Cardiac muscle cell (in vitro differentiated cells and primary cell): Measurements from ENCODE around the gene DGKI. TPM values are rescaled to one million over a fixed set of nuclear protein-coding genes. Genes with fewer than 3 reads are reported as not detected.

Source experiments
- DNase-seq, 2 donors: peaks; one replicate each; pipeline versions ENCODE4 v3.0.0 to v3.0.0-alpha.2; 2010 to 2017; ENCODE audit warnings: low read depth in 1 of 2, low spot score in 1 of 2
- H3K27ac ChIP-seq: fragments of 200-600 bp; sonication (generic); 2 replicates; pipeline ENCODE4 v1.5.1; 2016
- H3K27me3 ChIP-seq: fragments of 200-600 bp; sonication (generic); 2 replicates; pipeline ENCODE4 v1.6.0; 2016; ENCODE audit warnings: control low read depth
- H3K36me3 ChIP-seq: fragments of 200-600 bp; sonication (generic); 2 replicates; pipeline ENCODE4 v1.5.1; 2016; ENCODE audit warnings: control low read depth
- H3K4me1 ChIP-seq: fragments of 200-600 bp; sonication (generic); 2 replicates; pipeline ENCODE4 v1.8.1; 2017; ENCODE audit warnings: low read depth, mild to moderate bottlenecking, mixed run types
- H3K4me3 ChIP-seq: fragments of 200-600 bp; sonication (generic); 2 replicates; pipeline ENCODE4 v1.5.1; 2016; ENCODE audit warnings: mild to moderate bottlenecking
- H3K9me3 ChIP-seq: fragments of 200-600 bp; sonication (generic); 2 replicates; pipeline ENCODE4 v1.5.1; 2017; ENCODE audit warnings: low read depth, mild to moderate bottlenecking, control low read depth
- polyA plus RNA-seq: library from polyadenylated mRNA; unstranded; fragments of >200 nt; fragmentation: Nextera tagmentation; extraction: Ambion mirVana; gene quantifications from 2 replicates; pipeline ENCODE4 v1.2.1, GENCODE V29; 2016
- total RNA-seq: library from RNA; depleted of rRNA; stranded (reverse); fragments of >200 nt; gene quantifications from 2 replicates; pipeline ENCODE4 v1.2.3, GENCODE V29; 2016
- TF ChIP-seq, protein P1 (sequence below): IDR thresholded peaks from 2 replicates; pipeline ENCODE4 v1.5.1; 2012; ENCODE audit warnings: low read depth, mild to moderate bottlenecking, low read length

DGKI gene
- total and polyA plus RNA-seq, 2 experiments from 2014 or later = 35.0 to 52.7 TPM

DNA sequence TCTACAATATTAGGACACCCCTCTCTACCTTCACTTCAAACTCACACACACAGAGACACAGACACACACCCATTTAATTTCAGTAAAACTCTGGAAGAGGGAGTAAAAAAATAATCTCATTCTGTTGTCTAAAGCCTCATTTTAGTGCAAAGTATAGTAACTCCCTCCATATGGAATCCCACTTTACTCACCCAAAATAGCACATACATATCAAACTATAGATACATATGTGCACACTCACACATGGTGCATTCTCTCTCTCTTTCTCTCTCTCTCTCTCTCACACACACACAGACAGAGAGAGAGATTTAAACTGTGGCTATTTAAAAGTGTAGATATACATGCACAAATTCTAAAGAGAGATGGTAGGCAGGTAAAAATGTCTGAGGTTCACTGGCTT, 323.6 kb downstream of the DGKI start:
- no peak for DNase-seq
- TF ChIP-seq, protein P1, sequence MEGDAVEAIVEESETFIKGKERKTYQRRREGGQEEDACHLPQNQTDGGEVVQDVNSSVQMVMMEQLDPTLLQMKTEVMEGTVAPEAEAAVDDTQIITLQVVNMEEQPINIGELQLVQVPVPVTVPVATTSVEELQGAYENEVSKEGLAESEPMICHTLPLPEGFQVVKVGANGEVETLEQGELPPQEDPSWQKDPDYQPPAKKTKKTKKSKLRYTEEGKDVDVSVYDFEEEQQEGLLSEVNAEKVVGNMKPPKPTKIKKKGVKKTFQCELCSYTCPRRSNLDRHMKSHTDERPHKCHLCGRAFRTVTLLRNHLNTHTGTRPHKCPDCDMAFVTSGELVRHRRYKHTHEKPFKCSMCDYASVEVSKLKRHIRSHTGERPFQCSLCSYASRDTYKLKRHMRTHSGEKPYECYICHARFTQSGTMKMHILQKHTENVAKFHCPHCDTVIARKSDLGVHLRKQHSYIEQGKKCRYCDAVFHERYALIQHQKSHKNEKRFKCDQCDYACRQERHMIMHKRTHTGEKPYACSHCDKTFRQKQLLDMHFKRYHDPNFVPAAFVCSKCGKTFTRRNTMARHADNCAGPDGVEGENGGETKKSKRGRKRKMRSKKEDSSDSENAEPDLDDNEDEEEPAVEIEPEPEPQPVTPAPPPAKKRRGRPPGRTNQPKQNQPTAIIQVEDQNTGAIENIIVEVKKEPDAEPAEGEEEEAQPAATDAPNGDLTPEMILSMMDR = no peak
- Histone ChIP-seq H3K36me3 (no peaks in the 10 kb centered on the region), H3K9me3 (no peaks in the 10 kb centered on the region), H3K4me1 (peaks cover 11% of the 10 kb centered on the region), H3K27me3 (no peaks in the 10 kb centered on the region), H3K4me3 (no peak overlapping the region), H3K27ac (no peak overlapping the region)

DNA sequence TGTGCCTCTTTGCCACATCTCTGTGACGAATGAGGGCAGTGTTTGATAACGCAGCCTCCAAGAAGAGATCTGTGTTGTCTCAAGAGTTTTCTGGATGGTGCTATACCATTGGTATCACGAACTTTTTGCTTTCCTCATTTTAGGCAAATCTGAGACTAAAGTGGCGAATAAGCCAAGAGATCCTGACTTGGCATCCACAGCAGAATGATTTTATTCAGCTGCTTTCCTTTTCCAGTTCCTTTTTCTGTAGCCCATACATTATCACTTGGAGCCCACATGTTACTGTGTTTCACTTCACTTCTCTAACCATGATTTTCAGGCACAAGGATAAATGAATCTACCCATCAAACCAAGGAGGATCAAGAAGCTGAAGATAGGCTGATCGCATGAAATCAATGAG, 325.3 kb downstream of the DGKI start:
- peaks cover 11% of the 10 kb centered on the region for H3K4me1 ChIP-seq
- H3K27ac ChIP-seq = no peak overlapping the region
- H3K4me3 ChIP-seq = no peak overlapping the region
- DNase-seq = no peak
- H3K27me3 ChIP-seq = no peaks in the 10 kb centered on the region
- TF ChIP-seq, protein P1 = no peak
- no peaks in the 10 kb centered on the region for H3K36me3 ChIP-seq
- H3K9me3 ChIP-seq = no peaks in the 10 kb centered on the region

DNA sequence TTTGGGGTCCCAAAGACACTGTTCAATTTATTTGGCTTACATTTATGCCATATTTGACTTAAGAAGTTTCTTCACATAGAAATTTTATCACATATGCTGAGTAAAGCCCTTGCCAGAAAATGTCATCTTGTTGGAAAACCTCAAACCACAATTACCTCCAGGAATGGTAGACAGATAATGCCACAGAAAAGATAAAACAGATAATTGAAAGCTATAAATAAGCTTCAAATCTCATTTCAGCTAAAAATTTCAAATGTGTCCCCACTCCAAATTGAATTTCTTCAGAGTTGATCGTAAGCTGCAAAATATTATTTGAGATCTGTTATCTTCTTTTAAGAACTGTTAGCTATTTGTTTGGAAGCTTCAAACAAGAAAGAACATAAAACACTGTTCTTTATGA, 326.8 kb downstream of the DGKI start:
- no peaks in the 10 kb centered on the region for H3K9me3 ChIP-seq
- H3K4me3 ChIP-seq = no peak overlapping the region
- no peaks in the 10 kb centered on the region for H3K36me3 ChIP-seq
- H3K4me1 ChIP-seq = peaks cover 11% of the 10 kb centered on the region
- DNase-seq = peak in 1 of 2 donors; percentile 42
- no peak overlapping the region for H3K27ac ChIP-seq
- TF ChIP-seq, protein P1 = no peak
- no peaks in the 10 kb centered on the region for H3K27me3 ChIP-seq

DNA sequence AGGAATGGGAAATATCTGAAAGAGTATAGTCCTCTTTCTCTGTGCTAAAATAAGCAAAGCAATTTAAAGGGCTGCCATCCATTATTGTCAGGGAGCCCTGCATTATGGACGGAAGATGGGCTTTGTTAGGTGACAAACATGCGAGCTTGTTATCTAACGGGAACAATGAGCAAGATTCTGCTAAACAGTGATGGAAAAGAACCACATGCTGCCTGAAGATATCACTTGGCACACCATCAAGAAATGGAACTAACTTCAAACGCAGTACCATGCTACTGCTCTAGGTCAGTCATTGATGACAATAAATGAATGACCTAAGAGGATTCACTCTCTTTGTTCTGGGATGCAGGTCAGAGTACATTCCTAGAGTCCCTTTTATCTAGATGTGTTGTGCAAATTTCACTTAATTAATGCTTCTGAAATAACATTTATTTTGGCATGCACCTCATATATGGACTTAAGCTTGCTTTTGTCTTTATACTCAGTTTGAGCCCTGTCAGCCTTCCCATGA, 327.5 kb downstream of the DGKI start:
- peak in 1 of 2 donors; percentile 11 for DNase-seq
- Histone ChIP-seq H3K27me3 (no peaks in the 10 kb centered on the region), H3K36me3 (no peaks in the 10 kb centered on the region), H3K4me3 (no peak overlapping the region), H3K27ac (peak overlapping the region; percentile 13), H3K4me1 (peaks cover 11% of the 10 kb centered on the region), H3K9me3 (no peaks in the 10 kb centered on the region)
- TF ChIP-seq, protein P1 = no peak

DNA sequence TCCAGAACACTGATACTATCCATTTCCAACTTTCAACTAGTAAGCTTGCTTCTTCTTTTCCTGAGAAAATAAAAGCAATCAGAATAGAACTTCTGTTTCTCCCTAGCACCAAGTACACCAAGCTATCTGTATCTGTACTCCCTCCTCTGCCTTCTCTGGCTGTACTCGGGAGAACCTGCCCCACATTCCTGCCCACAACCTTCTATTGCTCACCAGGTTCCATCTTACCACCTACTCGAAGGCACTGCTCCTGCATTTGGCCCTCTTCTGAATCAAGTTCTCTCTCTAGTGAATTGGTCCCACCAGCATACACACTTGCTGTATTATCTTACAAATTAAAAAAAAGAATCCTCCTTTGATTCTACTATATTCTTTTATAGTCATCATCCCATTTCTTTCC, 333.7 kb downstream of the DGKI start:
- Histone ChIP-seq H3K36me3 (no peaks in the 10 kb centered on the region), H3K4me3 (no peak overlapping the region), H3K27me3 (no peaks in the 10 kb centered on the region), H3K27ac (no peak overlapping the region), H3K9me3 (no peaks in the 10 kb centered on the region), H3K4me1 (peaks cover 6% of the 10 kb centered on the region)
- no peak for DNase-seq
- TF ChIP-seq, protein P1 = no peak

DNA sequence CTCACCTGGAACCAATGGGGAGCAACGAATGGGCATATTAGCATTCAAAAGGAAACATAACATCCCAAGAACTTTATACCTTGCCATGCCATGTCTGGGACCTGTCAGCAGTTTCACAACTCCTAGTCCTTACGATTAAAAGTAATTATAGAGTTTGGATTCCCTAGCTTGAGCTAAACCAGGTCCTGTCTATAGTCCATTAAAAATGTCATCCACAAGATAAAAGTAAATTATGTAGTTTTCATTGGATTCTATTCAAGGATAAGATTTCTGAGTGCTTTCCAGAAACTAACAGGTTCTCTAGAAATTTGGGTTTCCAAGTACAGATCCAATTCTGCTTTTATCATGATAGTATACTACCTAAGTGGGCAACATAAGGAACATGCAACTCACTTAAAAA, 339.7 kb downstream of the DGKI start:
- H3K27ac ChIP-seq = no peak overlapping the region
- no peaks in the 10 kb centered on the region for H3K9me3 ChIP-seq
- no peak overlapping the region for H3K4me3 ChIP-seq
- H3K36me3 ChIP-seq = no peaks in the 10 kb centered on the region
- no peak for DNase-seq
- peaks cover 18% of the 10 kb centered on the region for H3K4me1 ChIP-seq
- TF ChIP-seq, protein P1 = no peak
- no peaks in the 10 kb centered on the region for H3K27me3 ChIP-seq
